Measurements from ENCODE around the gene PRDM1.

DNA sequence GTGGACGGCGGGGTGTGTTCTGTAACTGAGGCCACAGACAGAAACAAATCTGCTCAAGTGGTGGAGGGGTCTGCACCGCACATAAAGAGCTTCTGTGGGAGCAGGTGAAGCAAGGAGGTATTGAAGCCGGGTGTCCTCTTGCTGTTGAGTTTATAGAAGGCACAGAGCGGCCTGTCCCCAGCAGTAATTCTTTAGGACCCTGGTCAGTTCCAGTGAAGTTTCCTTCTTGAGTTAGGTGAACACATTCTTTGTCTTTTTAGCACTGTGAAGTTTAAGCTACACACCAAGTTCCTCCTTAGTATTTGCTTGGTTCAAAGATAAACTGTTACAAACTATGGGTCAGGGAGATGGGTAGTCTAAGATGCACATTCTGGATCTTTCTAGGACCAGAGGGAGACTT lies 6.1 kb downstream of the PRDM1 start:
- TF ChIP-seq ZNF274 (IDR thresholded peaks at IDR 0.05; ENCODE audit: low read length) = no peak
- no peak for TF ChIP-seq ZNF274 (tag by site-specific recombination; IDR thresholded peaks at IDR 0.05; ENCODE audit: borderline replicate concordance)
- TF ChIP-seq ZNF121 (tag by site-specific recombination; IDR thresholded peaks at IDR 0.05) = no peak
- TF ChIP-seq TCF7L2 (IDR thresholded peaks at IDR 0.05; ENCODE audit: borderline replicate concordance, low read depth, low read length) = no peak
- no peak for TF ChIP-seq CTCF (tag by site-specific recombination; IDR thresholded peaks at IDR 0.05)
- no peak for TF ChIP-seq PBX3 (CRISPR knock-in tag; IDR thresholded peaks at IDR 0.05)
- TF ChIP-seq ZNF514 (tag by site-specific recombination; IDR thresholded peaks at IDR 0.05) = no peak
- TF ChIP-seq ZNF785 (tag by site-specific recombination; IDR thresholded peaks at IDR 0.05) = no peak
- TF ChIP-seq GLI4 (tag by site-specific recombination; IDR thresholded peaks at IDR 0.05) = no peak
- TF ChIP-seq ZNF501 (tag by site-specific recombination; IDR thresholded peaks at IDR 0.05) = no peak
- TF ChIP-seq ZNF169 (tag by site-specific recombination; IDR thresholded peaks at IDR 0.05) = no peak
- no peak for TF ChIP-seq ZNF521 (tag by site-specific recombination; IDR thresholded peaks at IDR 0.05)
